ENCODE results near the gene NEU4.
"Not testable (repeated sequence)": the region's sequence is repeated elsewhere in the genome, so short reads cannot be mapped to it uniquely, and the experiment has no call there.

Gene NEU4

DNA sequence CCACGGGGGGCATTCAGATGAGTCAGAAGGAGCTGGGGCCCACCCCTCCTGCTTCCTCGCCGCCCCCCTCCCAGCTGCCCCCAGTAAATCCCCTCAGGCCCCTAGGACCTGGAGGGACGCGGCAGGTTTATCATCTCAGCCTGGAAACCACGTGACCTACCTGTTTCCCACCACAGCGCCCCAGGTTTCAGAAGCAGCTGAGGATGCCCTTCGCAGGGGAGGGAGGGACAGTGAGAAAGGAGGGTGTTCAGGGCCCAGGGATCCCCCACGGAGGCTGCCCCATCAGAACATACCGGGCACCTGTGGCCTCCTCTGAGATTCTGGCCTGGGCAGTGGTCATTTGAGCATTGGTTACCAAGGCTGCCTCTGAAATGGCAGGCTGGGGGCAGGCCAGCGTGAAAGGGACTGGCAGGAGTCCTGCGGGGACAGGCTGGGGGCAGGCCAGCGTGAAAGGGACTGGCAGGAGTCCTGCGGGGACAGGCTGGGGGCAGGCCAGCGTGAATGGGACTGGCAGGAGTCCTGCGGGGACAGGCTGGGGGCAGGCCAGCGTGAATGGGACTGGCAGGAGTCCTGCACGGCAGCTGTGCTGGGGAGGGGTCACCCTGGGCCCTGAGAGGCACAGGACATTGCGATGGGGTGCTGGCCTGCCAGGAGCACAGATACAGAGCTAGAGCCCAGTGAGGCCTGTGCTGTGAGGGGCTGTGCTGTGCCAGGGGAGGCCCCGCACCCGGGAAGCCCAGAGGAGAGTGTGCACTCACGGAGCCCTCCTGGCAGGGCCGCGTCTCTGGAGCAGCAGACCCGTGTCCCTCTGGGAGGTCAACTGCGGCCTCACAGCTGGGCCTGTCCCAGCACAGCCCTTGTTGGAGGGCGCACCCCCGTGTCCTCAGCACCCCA is 1.6 kb downstream of the NEU4 start:
- no peak overlapping the region for H3K4me3 ChIP-seq (ENCODE audit: low read depth, low read length)
- no peak for DNase-seq (ENCODE audit: low read depth)

DNA sequence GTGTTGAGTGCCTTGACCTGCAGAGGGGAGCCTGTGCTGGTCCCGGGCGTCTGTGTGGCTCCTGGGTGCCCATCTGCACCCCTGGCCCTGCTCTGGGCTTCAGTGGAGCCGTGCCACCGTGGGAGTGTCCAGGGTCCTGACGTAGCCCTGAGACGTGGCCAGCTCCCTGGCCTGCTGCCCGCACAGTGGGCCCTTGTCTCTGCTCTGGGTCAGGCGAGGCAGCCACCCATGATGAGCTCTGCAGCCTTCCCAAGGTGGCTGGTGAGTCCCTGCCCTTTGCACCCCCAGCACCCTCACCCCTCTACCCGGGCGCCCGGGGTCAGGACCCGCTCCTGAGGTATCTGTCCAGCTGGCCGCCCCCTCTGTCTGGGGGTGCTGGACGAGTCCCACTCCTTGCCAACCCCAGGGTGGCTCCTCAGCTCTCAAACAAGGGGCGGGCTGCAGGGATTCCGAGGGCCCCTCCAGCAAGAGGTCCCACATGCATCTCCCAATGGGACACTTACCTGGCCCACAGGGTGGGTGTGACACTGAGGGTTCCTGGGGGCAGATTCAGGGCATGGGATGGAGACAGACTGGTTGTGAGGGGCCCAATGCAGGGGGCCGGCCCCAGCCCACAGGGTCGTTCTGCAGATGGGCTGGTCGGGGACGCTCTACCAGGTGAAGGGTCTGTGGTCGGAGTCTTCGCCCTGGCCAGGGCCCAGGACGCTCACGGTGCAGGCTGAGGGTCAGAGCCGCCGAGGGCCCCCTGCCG is 2.4 kb downstream of the NEU4 start:
- no peak for DNase-seq (ENCODE audit: low read depth)
- no peak overlapping the region for H3K4me3 ChIP-seq (ENCODE audit: low read depth, low read length)

DNA sequence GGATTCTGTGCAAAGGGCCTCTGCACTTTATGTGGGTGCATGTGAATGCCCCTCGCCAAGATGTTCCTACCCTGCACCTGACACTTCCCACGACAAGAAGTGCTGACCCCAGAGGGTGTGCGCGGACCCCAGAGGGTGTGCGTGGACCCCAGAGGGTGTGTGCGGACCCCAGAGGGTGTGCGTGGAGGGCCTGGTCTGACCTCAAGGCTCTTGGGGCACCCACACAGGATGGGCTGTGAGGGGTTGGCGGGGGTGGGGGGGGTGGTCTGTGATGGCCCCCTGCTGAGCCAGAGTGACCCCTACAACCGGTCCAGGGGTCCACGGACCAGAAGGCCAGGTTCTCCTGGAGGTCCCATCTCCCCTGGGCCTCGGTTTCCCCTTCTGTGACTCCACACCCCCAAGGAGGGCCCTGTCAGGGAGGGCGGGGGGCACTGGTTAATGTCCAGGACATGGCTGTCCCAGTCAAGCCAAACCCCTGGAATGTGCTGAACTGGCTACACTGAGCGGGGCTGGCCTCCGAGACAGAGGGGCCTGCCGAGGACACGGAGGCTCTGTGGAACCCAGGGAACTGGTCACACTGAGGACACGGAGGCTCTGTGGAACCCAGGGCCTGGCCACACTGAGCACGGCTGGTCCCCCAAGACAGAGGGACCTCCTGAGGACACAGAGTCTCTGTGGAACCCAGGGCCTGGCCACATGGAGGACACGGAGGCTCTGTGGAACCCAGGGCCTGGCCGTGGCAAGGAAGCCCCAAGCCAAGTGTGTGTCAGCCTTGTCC is 3.1 kb downstream of the NEU4 start:
- no peak for DNase-seq (ENCODE audit: low read depth)
- H3K4me3 ChIP-seq (ENCODE audit: low read depth, low read length) = no peak overlapping the region

DNA sequence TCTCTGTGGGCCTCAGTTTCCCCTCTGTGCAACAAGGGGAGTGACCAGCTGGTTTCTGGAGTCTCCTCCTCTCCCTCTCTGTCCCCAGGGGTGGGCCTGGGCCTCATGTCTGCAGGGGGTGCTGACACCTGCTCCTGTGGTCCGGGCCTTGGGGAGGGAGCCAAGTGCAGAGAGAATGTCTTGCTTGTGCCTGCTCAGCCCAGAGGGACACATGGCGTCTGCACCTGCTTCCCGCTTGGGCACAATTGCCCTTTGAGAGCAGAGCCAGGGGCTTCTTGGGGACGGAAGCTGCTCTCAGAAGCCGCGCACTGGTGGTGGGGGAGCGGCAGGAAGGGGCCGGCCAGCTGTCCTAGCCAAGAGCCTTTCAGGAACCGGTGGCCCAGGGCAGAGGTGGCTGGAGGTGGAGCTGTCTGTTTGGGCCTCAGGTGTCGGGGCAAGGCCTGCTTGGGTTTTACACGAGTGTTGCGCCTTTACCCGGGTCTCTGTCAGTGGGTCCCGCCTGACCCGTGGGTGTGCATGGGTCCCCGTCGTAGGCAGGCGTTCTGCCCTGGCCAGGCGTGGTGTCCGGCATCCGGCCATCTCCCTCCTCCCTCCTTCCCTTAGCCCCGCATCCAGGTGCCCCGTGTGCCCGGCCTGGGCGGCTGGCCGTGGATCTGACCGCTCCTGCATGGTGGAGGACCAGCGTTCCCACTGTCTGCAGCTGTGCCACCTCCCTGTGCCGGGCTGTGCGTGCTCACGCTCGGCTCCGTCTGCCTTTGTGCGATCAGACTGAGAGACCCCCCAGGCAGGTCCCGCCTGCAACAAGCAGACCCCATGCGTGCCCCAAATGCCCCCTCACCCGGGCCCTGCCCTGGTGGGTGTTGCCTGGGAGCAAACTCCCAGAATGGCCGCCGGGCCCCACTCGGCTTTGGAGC is 4.0 kb downstream of the NEU4 start:
- no peak overlapping the region for H3K4me3 ChIP-seq (ENCODE audit: low read depth, low read length)
- DNase-seq (ENCODE audit: low read depth) = peak; percentile 14

DNA sequence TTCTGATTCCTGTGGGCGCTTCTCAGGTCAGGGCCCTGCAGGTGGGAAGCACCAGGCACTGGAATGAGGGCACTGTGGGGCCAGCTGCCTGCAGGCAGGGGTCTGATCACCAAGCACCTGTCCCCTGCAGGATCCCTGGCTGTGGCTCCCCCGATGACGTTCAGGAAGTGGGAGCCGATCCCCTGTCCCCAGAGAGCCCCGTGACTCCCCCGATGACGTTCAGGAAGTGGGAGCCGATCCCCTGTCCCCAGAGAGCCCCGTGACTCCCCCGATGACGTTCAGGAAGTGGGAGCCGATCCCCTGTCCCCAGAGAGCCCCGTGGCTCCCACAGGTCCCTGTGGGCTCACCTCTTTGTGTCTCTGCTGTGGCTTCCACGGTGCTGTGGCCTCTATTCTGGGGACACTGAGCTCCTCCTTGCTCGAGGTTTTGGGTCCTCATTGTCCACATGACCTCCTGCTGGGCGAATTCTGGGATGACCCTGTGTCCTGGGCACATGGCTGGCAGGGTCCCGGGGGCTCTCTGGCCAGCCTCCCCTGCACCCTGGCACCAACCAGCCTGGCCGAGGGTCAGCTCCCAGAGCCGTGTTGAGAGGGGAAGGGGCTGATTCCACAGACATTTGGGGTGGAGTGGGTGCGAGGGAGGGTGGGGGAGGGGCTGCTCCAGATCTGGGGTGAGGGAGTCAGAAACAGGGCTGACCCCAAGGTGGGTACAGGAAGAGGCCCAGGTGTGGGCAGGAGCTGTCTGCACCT is 4.8 kb downstream of the NEU4 start:
- DNase-seq (ENCODE audit: low read depth) = no peak
- H3K4me3 ChIP-seq (ENCODE audit: low read depth, low read length) = no peak overlapping the region

DNA sequence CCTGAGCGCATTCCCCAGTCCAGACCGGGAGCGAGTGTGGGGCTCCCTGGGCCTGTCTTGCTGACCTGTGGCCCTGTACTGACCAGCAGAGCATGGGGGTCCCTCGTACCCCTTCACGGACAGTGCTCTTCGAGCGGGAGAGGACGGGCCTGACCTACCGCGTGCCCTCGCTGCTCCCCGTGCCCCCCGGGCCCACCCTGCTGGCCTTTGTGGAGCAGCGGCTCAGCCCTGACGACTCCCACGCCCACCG is 5.3 kb downstream of the NEU4 start:
- H3K4me3 ChIP-seq (ENCODE audit: low read depth, low read length) = no peak overlapping the region
- DNase-seq (ENCODE audit: low read depth) = no peak

DNA sequence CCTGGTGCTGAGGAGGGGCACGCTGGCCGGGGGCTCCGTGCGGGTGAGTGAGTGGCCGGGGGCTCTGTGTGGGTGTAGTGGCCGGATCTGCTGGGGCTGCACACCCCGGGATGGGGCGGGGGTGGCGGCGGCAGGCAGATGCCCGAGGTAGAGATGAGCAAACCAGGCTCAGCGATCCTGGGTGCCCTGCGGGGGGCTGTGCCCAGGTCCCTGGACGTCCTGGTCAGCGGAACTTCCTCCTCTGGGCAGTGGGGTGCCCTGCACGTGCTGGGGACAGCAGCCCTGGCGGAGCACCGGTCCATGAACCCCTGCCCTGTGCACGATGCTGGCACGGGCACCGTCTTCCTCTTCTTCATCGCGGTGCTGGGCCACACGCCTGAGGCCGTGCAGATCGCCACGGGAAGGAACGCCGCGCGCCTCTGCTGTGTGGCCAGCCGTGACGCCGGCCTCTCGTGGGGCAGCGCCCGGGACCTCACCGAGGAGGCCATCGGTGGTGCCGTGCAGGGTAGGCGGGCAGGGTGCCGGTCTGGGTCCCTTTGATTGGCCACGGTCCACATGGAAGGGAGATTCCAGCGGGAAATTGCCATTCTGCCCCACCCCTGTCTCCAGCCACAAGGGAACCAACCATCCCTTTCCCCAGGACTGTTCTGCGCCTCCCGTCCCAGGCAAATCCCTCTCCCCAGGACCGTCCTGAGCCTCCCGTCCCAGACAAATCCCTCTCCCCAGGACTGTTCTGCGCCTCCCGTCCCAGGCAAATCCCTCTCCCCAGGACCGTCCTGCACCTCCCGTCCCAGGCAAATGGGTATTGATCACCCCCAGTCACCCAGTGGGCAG is 5.9 kb downstream of the NEU4 start:
- DNase-seq (ENCODE audit: low read depth) = no peak
- no peak overlapping the region for H3K4me3 ChIP-seq (ENCODE audit: low read depth, low read length)

DNA sequence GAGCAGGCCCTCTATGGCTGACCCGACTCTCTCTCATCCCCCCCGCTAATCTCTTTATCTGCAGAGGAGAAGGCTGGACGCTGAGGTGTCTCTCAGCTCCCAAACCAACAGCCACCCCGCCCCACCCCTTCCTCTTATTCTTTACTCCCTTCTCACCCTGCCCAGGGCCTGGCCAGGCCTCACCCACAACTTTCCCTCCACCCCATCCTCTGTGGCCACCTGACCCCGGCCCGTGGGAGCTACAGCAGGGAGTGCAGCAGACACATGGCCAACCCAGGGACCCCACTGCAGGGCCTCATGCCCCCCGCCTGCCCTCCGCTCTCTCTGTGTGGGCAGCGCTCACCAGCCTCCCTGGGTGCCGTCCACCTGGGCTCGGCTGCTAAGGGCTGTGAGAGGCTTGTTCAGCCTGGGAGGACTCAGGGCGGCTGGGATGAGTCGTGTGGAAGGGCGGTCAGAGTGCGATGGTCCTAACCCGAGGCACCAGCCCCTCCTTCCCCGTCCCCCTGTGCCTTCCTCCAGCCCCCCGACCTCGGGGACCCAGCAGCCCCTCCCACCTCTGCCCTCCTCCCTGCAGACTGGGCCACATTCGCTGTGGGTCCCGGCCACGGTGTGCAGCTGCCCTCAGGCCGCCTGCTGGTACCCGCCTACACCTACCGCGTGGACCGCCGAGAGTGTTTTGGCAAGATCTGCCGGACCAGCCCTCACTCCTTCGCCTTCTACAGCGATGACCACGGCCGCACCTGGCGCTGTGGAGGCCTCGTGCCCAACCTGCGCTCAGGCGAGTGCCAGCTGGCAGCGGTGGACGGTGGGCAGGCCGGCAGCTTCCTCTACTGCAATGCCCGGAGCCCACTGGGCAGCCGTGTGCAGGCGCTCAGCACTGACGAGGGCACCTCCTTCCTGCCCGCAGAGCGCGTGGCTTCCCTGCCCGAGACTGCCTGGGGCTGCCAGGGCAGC is 6.8 kb downstream of the NEU4 start:
- no peak overlapping the region for H3K4me3 ChIP-seq (ENCODE audit: low read depth, low read length)
- DNase-seq (ENCODE audit: low read depth) = no peak

DNA sequence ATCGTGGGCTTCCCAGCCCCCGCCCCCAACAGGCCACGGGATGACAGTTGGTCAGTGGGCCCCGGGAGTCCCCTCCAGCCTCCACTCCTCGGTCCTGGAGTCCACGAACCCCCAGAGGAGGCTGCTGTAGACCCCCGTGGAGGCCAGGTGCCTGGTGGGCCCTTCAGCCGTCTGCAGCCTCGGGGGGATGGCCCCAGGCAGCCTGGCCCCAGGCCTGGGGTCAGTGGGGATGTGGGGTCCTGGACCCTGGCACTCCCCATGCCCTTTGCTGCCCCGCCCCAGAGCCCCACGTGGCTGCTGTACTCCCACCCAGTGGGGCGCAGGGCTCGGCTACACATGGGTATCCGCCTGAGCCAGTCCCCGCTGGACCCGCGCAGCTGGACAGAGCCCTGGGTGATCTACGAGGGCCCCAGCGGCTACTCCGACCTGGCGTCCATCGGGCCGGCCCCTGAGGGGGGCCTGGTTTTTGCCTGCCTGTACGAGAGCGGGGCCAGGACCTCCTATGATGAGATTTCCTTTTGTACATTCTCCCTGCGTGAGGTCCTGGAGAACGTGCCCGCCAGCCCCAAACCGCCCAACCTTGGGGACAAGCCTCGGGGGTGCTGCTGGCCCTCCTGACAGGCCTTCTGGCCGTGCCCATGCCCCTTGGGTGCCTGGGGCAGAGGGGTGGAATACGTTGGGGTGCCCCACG is 7.6 kb downstream of the NEU4 start:
- no peak for DNase-seq (ENCODE audit: low read depth)
- H3K4me3 ChIP-seq (ENCODE audit: low read depth, low read length) = no peak overlapping the region

DNA sequence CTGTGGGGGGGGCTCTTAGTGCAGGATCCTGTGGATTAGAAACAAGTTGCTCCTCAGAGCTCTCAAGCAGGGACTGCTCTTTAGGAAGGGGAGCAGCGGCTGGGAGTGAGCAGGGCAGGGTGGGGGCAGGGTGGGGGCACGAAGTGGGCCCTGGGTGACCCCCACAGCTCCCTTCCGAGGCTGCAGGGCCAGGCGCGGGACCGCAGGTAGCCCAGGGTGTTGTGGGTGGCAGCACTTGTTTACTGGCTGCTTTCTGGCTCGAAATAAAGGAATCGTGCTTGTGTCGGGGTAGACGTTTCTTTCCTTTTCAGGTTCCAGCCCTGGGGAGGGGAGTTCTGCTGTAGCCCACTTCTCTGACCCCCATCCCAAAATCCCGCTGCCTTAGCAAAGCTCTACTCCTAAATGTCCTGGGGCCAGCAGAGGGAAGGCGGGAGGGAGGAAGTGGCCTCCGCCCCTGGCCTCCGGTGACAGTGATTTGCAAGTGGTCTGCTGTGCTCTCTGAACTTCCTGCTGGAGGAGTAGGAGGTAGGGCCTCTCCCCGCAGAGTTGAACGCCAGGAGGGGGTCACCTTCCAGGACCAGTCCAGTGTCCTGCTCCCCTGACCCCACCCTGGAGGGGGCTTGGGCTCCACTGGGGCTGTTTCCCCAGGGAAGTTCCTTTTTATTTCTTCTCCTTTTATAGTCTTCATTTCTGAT is 8.3 kb downstream of the NEU4 start:
- H3K4me3 ChIP-seq (ENCODE audit: low read depth, low read length) = no peak overlapping the region
- no peak for DNase-seq (ENCODE audit: low read depth)

DNA sequence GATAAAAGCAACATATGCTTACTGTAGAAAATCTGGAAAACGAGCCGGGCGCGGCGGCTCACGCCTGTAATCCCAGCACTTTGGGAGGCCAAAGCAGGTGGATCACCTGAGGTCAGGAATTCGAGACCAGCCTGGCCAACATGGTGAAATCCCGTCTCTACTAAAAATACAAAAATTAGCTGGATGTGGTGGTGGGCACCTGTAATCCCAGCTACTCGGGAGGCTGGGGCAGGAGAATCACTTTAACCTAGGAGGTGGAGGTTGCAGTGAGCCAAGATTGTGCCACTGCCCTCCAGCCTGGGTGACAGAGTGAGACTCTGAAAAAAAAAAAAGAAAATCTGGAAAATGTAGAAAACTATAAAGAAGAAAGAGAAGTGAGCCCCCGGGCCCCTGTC is 8.8 kb downstream of the NEU4 start:
- H3K4me3 ChIP-seq (ENCODE audit: low read depth, low read length); DNase-seq (ENCODE audit: low read depth): not testable (repeated sequence)

DNA sequence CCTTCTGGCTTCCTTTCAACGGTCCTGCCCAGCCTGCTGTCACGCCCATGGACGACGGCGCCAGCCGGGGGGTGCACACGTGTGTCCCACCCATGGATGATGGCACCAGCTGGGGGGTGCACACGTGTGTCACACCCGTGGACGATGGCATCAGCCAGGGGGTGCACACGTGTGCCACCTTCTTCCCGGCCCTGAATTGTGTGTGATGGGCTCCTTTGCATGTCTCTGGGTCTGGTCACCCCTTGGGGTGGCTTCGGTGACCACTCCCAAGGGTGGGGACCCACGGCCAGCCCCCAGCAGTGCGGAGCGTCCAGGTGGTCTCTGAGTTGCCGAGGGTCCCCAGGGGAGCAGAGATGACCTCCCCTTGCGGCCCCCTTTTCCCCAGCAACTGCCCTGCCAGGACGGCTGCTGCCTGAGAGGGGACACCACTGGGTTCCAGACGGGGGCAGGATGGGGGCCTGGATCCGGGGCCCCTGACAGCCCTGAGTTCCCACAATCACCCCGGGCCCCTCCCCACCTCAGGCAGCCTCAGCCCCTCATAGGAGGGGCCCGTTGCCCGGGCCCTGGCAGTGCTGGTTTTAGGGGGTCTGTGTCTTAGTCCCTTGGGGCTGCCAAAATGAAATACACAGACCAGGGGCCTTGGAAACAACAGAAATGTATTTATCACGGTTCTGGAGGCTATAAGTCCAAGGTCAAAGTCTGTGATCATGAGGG is 9.4 kb downstream of the NEU4 start:
- no peak overlapping the region for H3K4me3 ChIP-seq (ENCODE audit: low read depth, low read length)
- no peak for DNase-seq (ENCODE audit: low read depth)

DNA sequence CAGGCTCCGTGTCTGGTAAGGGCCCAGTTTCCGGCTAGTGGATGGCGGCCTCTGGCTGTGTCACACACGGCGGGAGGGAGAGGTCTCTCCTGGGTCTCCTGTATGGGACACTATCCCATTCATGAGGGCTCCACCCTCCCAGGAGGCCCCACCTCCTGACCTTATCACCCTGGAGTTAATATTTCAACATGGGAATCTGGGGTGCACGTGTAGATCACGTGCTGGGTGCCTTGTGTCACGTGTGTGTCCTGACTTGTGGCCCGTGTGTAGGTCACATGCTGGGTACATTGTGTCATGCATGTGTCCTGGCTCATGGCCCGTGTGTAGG is 9.9 kb downstream of the NEU4 start:
- no peak for DNase-seq (ENCODE audit: low read depth)
- H3K4me3 ChIP-seq (ENCODE audit: low read depth, low read length) = no peak overlapping the region

DNA sequence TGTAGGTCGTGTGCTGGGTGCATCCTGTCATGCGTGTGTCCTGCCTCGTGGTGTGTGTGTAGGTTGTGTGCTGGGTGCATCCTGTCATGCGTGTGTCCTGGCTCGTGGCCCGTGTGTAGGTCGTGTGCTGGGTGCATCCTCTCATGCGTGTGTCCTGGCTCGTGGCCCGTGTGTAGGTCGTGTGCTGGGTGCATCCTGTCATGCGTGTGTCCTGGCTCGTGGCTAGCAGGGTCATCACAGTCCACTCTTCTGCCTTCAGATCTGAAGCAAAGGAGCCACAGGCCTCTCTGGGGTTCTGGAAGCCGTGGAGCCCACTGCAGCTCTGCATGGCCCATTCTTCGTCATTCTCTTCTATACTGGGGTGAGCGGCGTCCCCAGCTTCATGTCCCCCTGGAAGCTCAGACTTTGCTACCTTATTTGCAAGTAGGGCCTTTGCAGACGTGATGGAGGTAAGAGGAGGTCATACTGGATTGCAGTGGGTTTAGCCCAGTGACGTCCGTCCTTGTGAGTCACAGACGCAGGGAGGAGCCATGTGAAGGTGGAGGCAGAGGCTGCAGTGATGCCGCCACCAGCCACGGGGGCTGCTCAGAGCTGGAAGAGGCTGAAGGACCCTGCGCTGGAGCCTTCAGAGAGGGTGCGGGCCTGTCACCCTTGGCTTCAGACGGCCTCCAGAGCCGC is 11.1 kb downstream of the NEU4 start:
- H3K4me3 ChIP-seq (ENCODE audit: low read depth, low read length); DNase-seq (ENCODE audit: low read depth): not testable (repeated sequence)

Data from skeletal muscle cell (primary cell).